SK-N-MC (cell line): ENCODE measurements around the gene LRRC15.

Source experiments
- EZH2 ChIP-seq: fragments of 200-600 bp; sonication (generic); IDR thresholded peaks from one replicate; pipeline ENCODE4 v1.6.1; 2017; ENCODE audit warnings: antibody characterized with exemption
- FOXP2 ChIP-seq: optimal IDR thresholded peaks from 2 replicates; pipeline ENCODE3; 2011; ENCODE audit warnings: mild to moderate bottlenecking, moderate library complexity; ENCODE audit not compliant: insufficient read depth; ENCODE audit errors: extremely low read length, control extremely low read depth
- POLR2AphosphoS5 ChIP-seq: IDR thresholded peaks from 2 replicates; pipeline ENCODE4 v1.6.1; 2012; ENCODE audit warnings: mild to moderate bottlenecking, low read depth, low read length, borderline replicate concordance

GRCh38 chr3:194405766-194406165, 36.2 kb upstream of the LRRC15 start:
- TF ChIP-seq EZH2 (no peak), POLR2AphosphoS5 (no peak), FOXP2 (no peak)
